Nephron progenitor cell (in vitro differentiated cells): ENCODE data around the gene THAP6.

Source experiments
- DNase-seq: peaks from one replicate; pipeline ENCODE4 v3.0.0; 2021
- H3K27ac Mint-ChIP-seq: 2 replicates; pipeline ENCODE4 v1.8.0; 2021; ENCODE audit warnings: mild to moderate bottlenecking, moderate library complexity, mixed read lengths
- H3K27me3 Mint-ChIP-seq: 2 replicates; pipeline ENCODE4 v1.8.0; 2021; ENCODE audit warnings: mild to moderate bottlenecking, low read depth, mixed read lengths; ENCODE audit not compliant: poor library complexity
- H3K36me3 Mint-ChIP-seq: 2 replicates; pipeline ENCODE4 v1.8.0; 2021; ENCODE audit warnings: low read depth, mixed read lengths
- H3K4me1 Mint-ChIP-seq: 2 replicates; pipeline ENCODE4 v1.8.0; 2021; ENCODE audit warnings: mixed read lengths
- H3K4me3 Mint-ChIP-seq: 2 replicates; pipeline ENCODE4 v1.8.0; 2021; ENCODE audit warnings: mild to moderate bottlenecking, moderate library complexity, mixed read lengths
- H3K9me3 Mint-ChIP-seq: 2 replicates; pipeline ENCODE4 v1.8.0; 2021; ENCODE audit warnings: mild to moderate bottlenecking, moderate library complexity, mixed read lengths
- TF ChIP-seq, protein P1 (sequence below): fragments of 200-600 bp; sonication (generic); IDR thresholded peaks from 2 replicates; pipeline ENCODE4 v1.5.0; 2021; ENCODE audit warnings: antibody characterized with exemption

The THAP6 gene

DNA sequence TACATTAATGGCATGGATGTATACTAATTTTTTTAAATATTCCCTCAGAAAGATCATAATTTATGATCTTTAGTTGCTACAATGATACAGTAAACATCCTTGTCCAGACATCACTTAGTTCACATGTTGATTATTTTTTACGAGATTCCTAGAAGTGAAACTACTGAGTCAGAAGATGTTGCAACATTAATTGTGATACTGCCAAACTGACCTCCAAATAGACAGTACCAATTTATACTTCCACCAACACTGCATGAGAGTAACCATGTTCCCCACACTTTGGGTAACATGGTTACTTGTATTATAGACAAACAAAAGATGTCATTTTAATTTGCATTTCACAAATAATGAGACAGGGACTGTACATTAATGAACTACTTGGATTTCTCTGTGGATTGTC is 19.7 kb upstream of the THAP6 start:
- TF ChIP-seq, protein P1, sequence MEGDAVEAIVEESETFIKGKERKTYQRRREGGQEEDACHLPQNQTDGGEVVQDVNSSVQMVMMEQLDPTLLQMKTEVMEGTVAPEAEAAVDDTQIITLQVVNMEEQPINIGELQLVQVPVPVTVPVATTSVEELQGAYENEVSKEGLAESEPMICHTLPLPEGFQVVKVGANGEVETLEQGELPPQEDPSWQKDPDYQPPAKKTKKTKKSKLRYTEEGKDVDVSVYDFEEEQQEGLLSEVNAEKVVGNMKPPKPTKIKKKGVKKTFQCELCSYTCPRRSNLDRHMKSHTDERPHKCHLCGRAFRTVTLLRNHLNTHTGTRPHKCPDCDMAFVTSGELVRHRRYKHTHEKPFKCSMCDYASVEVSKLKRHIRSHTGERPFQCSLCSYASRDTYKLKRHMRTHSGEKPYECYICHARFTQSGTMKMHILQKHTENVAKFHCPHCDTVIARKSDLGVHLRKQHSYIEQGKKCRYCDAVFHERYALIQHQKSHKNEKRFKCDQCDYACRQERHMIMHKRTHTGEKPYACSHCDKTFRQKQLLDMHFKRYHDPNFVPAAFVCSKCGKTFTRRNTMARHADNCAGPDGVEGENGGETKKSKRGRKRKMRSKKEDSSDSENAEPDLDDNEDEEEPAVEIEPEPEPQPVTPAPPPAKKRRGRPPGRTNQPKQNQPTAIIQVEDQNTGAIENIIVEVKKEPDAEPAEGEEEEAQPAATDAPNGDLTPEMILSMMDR: no peak
- H3K4me1 Mint-ChIP-seq: no peaks in the 10 kb centered on the region
- DNase-seq: no peak
- H3K9me3 Mint-ChIP-seq: peaks cover 23% of the 10 kb centered on the region
- no peak overlapping the region for H3K4me3 Mint-ChIP-seq
- peaks cover 55% of the 10 kb centered on the region for H3K36me3 Mint-ChIP-seq
- H3K27me3 Mint-ChIP-seq: no peaks in the 10 kb centered on the region
- H3K27ac Mint-ChIP-seq: no peak overlapping the region

- TF ChIP-seq, protein P1: no peak
- DNase-seq: no peak
- Mint-ChIP-seq H3K27ac (no peak overlapping the region), H3K36me3 (peaks cover 55% of the 10 kb centered on the region), H3K4me1 (no peaks in the 10 kb centered on the region), H3K9me3 (peaks cover 32% of the 10 kb centered on the region), H3K4me3 (no peak overlapping the region), H3K27me3 (no peaks in the 10 kb centered on the region)
These were observed 18.8 kb upstream of the THAP6 start for GRCh38 chr4:75495476-75495875.

- H3K4me1 Mint-ChIP-seq: no peaks in the 10 kb centered on the region
- H3K36me3 Mint-ChIP-seq: peaks cover 56% of the 10 kb centered on the region
- no peak overlapping the region for H3K4me3 Mint-ChIP-seq
- peak overlapping the region; percentile 15 for H3K27ac Mint-ChIP-seq
- H3K9me3 Mint-ChIP-seq: peaks cover 33% of the 10 kb centered on the region
- TF ChIP-seq, protein P1: no peak
- no peak for DNase-seq
- H3K27me3 Mint-ChIP-seq: no peaks in the 10 kb centered on the region
These were observed 17.9 kb upstream of the THAP6 start for GRCh38 chr4:75496406-75496805.

DNA sequence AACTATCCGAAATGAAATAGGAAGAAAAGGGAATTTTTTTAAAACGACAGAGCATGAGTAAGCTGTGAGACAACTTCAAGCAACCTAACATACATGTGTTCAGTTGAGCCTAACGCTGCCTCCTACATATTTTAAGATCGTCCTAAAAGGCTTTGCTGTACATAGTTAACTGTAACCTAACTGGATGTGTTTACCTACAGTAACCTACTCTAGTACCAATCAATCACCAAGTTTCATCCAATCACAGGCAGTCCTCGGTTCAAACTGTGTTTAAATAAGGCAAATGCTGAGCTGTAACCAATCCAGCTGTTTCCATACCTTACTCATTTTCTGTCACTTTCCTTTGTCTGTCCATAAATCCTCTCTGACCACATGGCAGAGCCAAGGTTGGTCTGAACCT is 17.1 kb upstream of the THAP6 start:
- H3K4me1 Mint-ChIP-seq: no peaks in the 10 kb centered on the region
- peaks cover 33% of the 10 kb centered on the region for H3K9me3 Mint-ChIP-seq
- peaks cover 61% of the 10 kb centered on the region for H3K36me3 Mint-ChIP-seq
- H3K4me3 Mint-ChIP-seq: no peak overlapping the region
- TF ChIP-seq, protein P1: no peak
- H3K27me3 Mint-ChIP-seq: no peaks in the 10 kb centered on the region
- no peak for DNase-seq
- H3K27ac Mint-ChIP-seq: no peak overlapping the region

GRCh38 chr4:75498041-75498440 is 16.2 kb upstream of the THAP6 start:
- Mint-ChIP-seq H3K27me3 (no peaks in the 10 kb centered on the region), H3K4me1 (no peaks in the 10 kb centered on the region), H3K27ac (no peak overlapping the region), H3K36me3 (peaks cover 68% of the 10 kb centered on the region), H3K4me3 (no peak overlapping the region), H3K9me3 (peaks cover 33% of the 10 kb centered on the region)
- no peak for DNase-seq
- TF ChIP-seq, protein P1: no peak

DNA sequence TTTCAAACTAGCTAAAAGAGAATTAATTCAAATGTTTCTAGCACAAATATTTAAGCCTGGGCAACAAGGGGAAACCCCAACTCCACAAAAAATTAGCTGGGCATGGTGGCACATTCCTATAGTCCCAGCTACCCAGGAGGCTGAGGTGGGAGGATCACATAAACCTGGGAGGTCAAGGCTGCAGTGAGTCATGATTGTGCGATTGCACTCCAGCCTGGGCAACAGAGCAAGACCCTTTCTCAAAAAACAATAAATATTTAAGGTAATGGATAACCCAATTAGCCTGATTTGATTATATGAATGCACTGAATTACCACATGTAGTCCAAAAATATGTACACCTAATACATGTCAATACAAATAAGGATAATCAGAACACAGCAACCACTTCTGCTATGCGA is 14.4 kb upstream of the THAP6 start:
- H3K27ac Mint-ChIP-seq: no peak overlapping the region
- H3K9me3 Mint-ChIP-seq: peaks cover 33% of the 10 kb centered on the region
- no peak for DNase-seq
- no peaks in the 10 kb centered on the region for H3K27me3 Mint-ChIP-seq
- TF ChIP-seq, protein P1: no peak
- no peaks in the 10 kb centered on the region for H3K4me1 Mint-ChIP-seq
- peaks cover 81% of the 10 kb centered on the region for H3K36me3 Mint-ChIP-seq
- no peak overlapping the region for H3K4me3 Mint-ChIP-seq
